Tibial nerve (tissue), 4 donors: ENCODE data around the gene SHISA2.

Experiments
- CTCF ChIP-seq, 5 experiments: fragments of 200-600 bp in 3 of 5; fragments of 450-650 bp in 2 of 5; sonication (generic) in 3 of 5; IDR thresholded peaks; one replicate each; pipeline ENCODE4 v1.5.1; 2016 to 2019; ENCODE audit warnings: antibody characterized with exemption in 5 of 5, mild to moderate bottlenecking in 3 of 5, moderate library complexity in 2 of 5
- EP300 ChIP-seq, 2 donors: sonication (generic); formaldehyde crosslinking; IDR thresholded peaks; one replicate each; pipeline ENCODE4 v1.6.1; 2017; ENCODE audit warnings: antibody characterized with exemption in 2 of 2, mild to moderate bottlenecking in 1 of 2
- POLR2A ChIP-seq, 2 donors: fragments of 450-650 bp; IDR thresholded peaks; one replicate each; pipeline ENCODE4 v1.6.1; 2017; ENCODE audit warnings: antibody characterized with exemption in 2 of 2, mild to moderate bottlenecking in 2 of 2, moderate library complexity in 2 of 2

DNA sequence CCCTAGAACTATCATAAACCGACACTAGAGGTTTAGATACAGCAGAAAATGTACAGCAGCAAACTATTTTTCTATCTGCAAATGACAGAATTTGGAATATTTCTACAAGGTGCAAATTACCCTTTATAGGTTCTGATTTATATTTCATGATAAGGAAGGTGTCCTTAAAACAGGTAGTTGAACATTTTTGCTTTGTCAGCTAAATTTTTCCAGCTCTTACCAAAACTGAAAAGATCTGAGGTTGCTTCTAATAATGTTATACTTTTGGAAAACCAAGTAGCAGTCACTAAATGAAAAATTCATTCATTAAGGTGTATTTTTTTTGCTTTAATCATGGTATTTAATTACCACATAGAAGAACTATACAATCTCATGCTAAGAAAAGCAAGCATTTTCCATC lies 9.0 kb downstream of the SHISA2 start:
- no peak for TF ChIP-seq POLR2A (IDR thresholded peaks at IDR 0.05)
- no peak for TF ChIP-seq CTCF (IDR thresholded peaks at IDR 0.05)
- no peak for TF ChIP-seq EP300 (IDR thresholded peaks at IDR 0.05)
